ENCODE data around the gene RAET1E. TPM values are rescaled to one million over a fixed set of nuclear protein-coding genes. Genes with fewer than 3 reads are reported as not detected.
"Not testable (repeated sequence)": the region's sequence is repeated elsewhere in the genome, so short reads cannot be mapped to it uniquely, and the experiment has no call there.

Gene RAET1E, protein sequence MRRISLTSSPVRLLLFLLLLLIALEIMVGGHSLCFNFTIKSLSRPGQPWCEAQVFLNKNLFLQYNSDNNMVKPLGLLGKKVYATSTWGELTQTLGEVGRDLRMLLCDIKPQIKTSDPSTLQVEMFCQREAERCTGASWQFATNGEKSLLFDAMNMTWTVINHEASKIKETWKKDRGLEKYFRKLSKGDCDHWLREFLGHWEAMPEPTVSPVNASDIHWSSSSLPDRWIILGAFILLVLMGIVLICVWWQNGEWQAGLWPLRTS
- total RNA-seq: not detected

DNA sequence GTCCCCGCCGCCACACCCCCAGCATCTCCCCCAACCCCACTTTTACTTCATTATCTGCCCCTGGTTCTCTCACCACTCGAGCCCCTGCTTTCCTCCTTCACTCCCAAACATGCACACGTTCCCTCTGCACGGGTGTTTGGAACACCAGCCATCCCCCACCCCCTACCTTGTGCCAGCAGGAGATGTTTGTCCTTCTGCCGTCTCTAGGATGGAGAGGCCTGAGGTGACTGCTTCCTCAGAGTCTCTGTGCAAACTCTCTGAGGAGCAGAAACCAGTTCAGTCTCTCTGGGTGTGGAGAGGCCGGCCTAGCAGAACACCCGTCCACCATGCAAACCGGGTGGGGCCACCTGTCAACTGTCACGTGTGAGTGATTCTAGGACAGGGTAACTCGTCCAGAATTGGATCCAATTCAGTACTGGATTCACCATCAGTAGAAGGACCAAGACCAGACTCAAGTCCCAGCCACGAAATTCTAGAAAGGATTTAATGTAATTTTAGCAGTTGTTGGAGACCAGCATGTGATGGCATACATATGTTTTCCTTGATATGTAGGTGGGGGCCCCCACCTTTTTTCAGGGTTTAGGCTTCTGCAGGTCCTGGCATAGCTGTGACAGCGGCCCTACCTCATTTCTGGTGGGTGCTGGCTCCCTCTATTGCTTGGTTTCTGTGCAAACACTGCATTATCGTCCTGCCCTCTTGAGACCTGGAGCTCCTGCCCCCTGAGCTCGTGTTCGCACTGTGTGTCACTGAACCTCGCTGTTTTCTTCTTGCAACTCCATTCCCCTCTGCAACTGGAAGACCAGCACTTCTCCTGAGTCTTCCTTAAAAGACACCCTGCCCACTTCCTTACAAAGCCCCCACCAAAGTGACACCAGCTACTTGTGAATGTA lies at the start of gene RAET1E:
TSS of gene RAET1E (minus strand) at position 259 of the 890 bp plus-strand sequence. CDS start 7,212 bp downstream, outside the sequence.
- no peak for DNase-seq

DNA sequence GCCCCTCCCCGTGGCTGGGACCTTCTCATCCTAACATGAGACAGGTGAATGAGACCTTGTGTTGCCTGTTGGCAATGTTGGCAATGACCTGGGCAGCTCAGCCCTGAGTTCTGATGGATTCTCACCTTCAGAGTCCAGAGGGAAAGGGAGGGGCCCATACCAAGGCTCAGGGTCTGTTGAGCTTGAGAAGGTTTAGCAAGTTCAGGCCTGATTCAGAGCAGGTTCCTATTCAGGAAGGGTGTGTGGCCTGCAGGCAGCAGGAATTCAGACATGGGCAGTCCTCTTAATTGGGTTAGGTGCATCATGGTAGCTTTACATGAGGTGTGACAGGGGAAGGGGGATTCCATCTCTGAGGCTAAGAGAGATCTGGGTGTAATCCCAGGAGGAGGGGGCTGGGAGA lies 49.6 kb upstream of the RAET1E start:
- not testable (repeated sequence) for DNase-seq

DNA sequence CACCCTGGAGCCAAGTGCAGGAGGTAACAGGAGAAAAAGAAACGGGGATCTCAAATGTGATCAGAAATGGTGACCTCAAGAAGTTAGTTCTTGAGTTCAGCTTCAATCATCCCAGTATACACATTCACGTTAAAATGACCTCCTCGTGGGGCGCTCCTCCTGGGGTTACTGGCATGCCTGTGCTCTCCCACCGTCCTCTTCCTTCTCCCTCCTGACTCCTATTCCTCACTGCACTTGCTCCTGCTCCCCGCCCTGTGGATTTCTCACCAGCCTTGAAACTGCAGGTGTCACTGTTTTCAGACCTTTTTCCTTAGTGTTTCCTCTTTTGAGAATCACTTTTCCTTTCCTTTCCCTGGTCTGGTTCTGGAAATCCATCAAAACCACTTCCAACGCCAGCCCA lies 48.7 kb upstream of the RAET1E start:
- not testable (repeated sequence) for DNase-seq

DNA sequence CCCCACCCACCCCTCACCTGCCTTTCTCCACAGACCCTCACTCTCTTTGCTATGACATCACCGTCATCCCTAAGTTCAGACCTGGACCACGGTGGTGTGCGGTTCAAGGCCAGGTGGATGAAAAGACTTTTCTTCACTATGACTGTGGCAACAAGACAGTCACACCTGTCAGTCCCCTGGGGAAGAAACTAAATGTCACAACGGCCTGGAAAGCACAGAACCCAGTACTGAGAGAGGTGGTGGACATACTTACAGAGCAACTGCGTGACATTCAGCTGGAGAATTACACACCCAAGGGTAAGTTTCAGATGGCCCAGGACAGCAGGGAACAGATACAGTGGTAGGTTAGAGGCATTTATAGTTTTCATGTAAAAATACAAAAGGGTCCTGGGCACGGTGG lies 47.4 kb upstream of the RAET1E start:
- not testable (repeated sequence) for DNase-seq

DNA sequence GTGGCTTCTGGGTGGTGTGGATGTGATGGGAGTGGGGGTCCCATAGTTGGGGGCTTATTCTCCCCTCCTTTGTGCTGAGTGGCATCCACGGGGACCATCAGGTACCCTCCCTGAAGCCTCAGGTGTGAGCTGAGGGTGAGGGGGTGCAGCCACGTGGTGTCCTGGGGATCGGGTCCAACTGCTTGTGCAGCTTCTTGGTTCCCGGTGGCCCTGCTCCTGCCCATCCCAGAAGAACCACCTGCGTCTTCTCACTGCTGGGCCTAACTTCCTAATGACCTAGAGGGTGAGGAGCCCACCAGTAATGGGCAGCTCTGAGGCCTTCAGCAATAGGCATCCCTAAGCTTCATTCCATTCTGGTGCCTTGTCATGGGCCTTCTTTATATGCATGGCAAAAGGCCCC lies 45.4 kb upstream of the RAET1E start:
- not testable (repeated sequence) for DNase-seq

DNA sequence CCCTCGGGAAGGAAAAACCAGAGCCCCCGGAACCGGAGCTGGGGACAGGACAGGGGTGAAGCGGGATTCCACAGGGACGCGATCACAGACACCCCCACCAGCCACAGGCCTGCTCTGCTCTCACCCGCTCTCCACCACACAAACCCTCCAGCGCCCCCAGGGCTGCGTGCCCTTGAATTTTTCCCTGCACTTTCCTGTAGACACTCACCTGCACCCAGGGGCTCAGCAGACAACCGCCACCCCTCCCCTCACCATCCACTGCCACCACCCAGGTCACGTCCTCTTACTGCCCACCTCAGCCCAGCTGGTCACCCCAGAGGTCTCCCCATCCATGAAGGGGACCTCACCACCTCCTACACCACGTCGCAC lies 44.5 kb upstream of the RAET1E start:
- DNase-seq: no peak

DNA sequence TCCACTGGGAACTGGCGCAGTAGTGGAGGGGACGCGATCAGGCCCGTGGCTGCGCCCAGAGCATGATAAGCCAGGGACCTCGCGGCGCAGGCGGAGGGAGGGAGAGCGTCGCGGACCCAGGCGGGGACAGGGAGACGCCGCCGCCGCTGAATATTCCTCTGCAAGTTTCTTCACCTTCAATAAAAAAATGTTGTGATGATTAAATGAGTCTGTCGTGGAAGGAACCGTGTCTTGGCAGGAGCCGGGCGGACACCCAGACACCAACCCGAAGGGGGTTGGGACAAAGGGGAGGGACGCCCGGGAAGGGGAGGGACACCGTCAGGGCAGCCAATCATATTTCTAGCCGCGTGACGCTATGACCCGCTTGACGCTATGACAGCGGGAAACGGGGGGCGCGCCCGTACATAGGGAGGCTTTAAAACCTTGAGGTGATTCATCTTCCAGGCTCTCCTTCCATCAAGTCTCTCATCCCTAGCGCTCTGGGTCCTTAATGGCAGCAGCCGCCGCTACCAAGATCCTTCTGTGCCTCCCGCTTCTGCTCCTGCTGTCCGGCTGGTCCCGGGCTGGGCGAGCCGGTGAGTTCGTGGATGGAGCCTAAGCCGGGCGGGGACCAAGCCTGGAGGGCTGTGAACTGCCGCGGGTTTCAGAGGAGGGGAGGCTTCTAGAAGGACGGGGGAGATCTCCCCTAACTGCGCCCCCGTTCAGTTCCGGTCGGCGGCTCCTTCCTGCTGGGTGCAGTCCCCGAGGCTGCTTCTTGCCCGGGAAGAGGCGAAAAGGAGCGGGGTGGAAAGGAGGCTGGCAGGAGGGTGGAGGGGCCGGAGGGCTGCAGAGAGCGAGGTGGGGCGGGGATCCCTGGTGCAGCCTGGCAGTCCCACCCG lies 43.9 kb upstream of the RAET1E start, which contains the start of gene ULBP2:
TSS of gene ULBP2 (plus strand) at position 432 of the 878 bp plus-strand sequence. CDS start at position 491, 59 bp downstream.
- DNase-seq: peak; percentile 90

DNA sequence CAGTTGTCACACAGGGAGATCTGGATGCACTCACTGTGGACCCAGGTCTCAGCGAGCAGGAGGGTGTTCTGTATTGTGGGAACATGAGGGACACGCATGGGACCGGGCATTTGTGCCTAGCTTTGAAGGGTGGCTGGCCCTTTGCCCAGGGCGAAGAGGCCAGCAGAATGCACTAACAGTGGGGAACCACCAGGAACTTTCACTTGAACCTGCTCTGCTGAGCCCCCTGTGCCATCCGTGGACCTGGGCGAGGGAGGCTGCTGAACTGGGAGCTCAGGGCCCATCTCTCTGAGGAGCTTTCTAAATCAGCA lies 42.7 kb upstream of the RAET1E start:
- DNase-seq: no peak

DNA sequence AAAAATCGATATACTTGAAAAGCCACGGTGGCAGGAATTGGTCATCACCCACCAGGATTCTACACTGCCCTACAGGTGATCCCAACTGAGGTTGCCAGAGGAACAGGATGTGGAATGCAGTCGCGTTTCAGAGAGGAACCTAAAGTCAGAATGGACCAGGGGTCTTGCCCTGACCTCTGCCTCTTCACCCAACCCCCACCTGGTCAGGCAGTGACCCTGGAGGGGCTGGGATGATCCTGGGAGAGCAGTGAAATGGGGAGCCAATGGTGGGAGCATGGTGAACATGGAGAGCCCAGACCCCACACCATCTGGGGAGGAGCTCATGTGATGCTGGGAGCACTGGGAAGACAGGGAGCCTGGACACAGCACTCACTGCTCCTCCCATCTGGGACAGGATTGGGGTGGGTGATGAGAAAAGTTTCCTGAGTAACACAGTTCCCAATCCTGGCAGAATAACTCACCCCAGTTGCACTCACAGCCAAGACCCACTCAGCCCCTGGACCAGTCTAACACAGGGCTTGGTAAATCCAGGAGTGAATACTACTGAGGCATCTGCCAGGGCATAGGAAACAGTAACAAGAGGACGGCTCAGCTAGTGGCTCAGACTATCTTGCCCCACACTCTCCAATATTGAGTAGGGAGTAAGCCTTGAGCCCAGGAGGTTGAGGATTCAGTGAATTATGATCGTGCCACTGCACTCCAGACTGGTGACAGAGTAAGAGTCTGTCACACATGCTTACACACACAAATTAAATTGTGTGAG lies 42.2 kb upstream of the RAET1E start:
- DNase-seq: no peak

DNA sequence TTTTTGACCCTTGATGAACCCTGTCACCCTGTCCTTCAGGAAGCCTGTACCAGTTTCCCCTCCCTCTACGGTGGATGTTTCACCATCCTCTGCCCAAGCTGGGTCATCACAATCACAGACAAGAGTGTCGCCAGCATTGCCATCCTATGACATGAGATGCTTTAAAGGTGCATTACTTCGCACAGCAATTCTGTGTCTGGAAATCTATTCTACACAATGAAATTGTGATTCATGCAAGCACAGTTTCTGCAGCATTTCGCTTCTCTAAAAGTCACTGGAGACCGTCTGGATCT lies 41.4 kb upstream of the RAET1E start:
- no peak for DNase-seq

DNA sequence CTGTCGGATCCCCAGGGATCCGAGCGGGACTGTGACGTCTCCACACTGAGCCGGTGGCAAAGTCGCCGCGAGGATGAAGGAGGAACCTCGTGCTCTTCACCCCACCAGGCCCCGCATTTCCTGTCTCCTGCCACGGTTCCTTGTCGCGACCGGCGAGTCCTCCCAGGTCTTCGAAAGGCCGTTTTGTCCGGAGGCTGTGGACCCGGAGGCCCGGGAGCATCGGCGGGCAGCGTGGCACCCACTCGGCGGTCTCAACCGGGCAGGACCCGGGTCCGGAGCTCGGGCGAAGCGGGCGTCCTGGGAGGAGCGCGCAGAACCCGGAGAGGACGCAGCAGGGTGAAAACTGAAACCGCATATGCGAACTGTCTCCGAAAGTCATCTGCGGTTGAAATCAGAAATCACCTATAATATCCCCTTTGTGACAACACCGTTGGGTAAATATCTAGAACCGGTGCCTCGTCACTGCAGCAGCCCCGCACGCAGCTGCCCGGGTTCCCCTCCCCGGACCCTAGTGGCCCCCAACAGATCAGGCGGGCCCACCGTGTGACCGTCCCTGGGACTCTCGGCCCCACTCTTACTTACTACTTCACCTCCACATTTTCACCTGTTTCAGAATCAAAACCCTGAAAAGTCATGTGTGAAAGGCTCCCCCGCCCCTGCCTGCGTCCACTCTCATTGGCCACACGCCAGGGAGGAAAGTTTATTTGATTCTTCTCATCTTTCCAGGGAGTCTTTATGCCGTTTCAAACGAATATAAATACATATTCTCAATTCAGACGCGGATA lies 40.9 kb upstream of the RAET1E start:
- peak; percentile 42 for DNase-seq

DNA sequence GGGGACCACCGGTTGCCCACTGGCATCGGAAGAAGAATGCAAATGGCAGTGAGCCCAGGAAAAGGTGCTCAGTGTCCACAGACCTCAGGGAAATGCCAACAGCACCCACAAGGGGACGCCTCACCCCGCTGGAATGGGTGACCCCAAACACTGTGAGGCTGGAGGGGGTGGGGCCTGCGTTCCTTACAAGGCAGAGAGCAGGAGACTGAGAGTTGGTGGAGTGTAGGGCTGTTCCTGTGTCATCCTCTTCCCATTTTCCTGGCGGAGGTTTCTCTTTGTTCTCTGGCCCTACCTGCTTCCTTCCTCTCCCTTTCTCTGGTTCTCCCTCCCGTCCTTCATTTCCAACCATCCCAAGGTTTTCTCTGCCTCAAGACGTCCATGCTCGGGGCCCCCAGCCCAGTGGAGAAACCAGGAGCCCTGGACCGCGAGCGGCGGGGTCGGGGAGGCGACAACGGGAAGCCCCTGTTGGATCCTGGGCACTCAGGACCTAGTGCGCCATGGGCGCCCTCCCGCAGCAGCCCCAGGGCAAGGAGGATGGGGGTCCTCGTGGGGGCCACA lies 40.2 kb upstream of the RAET1E start:
- DNase-seq: not testable (repeated sequence)

DNA sequence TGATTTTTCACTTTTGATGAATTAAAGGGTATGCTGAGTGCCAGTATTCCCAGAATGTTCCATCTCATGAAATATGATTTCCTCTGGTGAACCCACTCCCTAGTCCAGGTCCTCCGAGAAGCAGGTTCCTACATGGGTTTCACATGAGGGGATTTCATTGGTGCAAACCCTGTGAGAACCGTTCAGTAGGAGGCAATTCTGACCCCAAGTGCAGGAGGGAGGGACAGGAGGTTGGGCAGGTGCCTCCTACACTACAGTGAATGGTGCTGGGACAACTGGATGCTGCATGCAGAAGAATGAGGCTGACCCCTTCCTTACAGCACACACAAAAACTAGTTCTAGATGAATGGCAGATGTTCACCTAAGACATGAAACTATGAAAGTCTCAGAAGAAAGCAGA lies 38.8 kb upstream of the RAET1E start:
- DNase-seq: no peak

DNA sequence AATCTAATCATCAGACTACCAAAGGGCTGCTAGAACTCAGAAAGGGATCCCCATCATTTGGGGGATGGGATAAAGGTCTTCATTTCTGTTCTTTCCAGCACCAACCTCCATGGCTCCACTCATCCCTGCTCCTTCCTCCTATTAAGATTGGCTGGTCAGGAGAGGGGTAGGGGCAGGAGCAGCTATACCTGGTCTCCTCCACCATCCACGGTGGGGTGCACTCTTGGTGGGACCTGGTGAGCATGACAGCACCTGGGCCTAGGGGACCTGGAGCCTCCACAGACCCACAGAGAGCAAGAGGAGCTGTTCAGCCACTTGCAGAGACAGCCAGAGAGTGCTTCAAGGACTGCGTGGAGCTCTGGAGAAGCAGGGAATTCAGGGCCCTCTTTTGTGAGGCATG lies 37.8 kb upstream of the RAET1E start:
- no peak for DNase-seq

DNA sequence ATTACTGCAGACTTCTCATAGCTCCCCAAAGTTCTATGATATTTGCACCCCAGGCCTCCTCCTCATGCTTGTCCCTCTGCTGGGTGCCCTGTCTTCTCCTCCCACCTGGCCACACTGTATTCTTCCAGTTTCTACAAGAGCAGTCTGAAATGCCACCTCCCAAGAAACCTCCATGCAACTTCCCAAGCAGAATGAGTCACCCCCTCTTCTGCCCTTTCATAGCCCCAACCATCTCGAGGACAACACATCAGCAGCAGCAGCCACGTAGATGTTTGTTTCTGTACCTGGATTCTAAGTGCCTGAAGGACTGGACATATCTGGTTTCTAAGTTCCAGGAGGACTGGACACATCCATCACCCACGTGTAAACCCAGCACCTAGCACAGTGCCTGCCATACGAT lies 37.3 kb upstream of the RAET1E start:
- DNase-seq: no peak

DNA sequence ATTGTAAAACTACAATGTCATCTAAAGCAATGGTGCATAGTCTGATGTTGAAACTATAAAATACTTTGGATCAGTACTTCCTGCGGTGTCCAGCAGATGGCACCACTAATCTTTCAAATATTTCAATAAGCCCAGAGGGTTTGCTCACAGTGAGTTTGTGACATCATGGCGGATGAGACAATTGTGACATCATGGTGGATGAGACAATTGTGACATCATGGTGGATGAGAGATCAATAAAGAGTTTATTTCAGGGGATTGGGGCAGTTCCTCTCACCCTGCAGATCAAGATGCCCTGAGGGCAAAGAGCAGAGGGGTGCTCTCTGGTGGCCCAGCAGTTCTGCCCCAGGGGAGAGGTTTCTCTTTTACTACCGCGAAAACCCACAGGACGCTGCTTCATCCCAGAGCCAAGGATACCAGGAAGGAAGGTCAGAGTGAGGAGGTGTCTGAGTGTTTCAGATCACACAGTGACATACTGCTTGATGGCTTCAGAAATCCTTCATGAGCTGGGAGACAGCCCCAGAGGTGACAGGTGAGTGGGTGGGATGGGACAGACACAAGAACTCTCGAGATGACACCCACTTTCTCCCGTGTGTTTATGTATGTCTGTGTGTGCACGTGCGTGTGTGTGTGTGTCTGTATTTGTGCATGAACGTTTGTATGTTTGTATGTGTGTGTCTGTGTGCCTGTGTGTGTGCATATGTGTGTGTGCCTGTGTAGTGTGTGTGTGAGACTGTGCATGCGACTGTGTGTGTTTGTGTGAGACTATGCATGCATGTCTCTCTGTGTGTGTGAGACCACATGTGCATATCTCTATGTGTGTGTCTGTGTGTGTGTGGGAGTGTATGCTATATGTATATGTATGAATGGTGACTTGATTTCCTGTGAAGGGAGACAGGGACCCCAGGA lies 36.6 kb upstream of the RAET1E start:
- peak; percentile 65 for DNase-seq

DNA sequence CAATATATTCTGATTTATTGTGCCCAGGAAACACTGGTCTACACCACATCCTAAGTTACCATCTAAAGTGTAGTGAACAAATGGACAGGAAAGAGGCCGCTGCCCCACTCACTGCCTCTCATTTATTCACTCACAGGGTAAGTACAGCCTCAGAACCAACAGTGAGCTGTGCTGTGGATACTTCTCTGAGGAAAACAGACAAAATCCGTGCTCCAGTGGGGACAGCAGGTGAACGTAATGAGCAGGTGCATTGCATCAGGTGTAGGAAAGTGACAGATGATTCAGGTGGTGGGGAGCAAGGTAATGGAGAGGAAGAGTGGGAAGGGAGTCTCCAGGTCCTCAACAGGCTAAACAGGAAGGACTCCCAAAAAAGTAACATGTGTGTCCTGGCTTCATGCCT lies 35.5 kb upstream of the RAET1E start:
- no peak for DNase-seq

DNA sequence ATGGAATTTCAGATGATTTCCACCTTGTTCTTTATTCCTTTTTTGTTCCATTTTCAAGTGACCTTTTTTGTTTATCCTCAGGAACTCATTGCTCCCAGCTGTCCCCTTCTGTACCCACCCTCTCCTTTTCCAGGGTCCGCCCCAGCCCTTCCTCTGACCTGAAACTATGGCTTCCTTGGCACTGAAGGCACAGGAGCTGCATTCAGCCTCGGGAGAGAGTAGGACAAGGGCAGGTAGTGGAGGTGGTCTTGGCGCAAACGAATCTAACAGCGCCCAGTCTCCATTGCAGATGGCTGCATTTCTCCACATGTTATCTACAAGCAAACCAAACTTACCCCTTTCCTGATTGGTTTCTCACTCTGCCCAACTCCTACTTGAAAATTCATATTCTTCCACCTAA lies 35.1 kb upstream of the RAET1E start:
- no peak for DNase-seq

DNA sequence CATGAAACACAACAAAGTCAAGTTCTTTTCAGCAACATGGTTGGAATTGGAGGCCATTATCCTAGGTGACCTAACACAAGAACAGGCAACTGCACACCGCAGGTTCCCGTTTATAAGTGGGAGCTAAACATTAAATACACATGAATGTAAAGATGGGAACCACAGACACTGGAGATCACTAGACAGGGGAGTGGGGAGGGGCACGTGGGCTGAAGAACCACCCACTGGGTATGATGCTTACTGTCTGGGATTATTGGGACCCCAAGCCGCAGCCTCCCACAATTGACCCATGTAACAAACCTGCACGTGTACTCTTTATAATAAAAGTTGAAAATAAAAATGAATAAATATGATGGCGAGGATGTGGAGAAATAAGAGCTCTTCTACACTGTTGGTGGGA lies 33.6 kb upstream of the RAET1E start:
- no peak for DNase-seq

DNA sequence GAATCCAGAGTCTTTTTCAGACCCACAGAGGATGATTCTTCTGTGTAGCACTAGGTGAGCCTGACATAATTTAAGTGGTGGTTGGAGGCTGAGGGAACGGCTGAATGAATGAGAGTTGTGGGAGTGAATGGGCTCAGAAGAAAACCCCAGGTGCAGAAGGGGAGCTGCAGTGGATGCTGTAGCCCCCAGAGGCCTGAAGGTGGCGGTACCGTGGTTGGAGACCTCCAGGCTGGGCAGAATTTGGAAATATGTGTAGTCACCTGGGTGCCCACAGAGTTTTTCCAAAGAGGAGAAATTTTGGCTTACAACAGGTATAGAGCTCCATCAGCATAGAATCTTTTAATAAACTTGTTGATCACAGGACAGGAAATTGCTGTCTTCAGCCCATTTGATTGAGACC lies 31.5 kb upstream of the RAET1E start:
- DNase-seq: no peak

Data from effector CD4-positive, alpha-beta T cell (primary cell).